Hematopoietic multipotent progenitor cell treated with erythropoietin and hydrocortisone succinate and interleukin-3 and kit ligand, for 8 days (in vitro differentiated cells): Measurements from ENCODE around the gene VEGFC.

Experiments used
- DNase-seq: peaks from one replicate; pipeline ENCODE4 v3.0.0-alpha.2; 2015

Gene VEGFC

GRCh38 chr4:176792326-176793059, at the start of gene VEGFC:
Gene VEGFC, minus strand, starts transcription at chr4:176792922. Its CDS starts 611 bp downstream, at chr4:176792311.
- DNase-seq: peak; percentile 8

GRCh38 chr4:176841711-176842112, 49.0 kb upstream of the VEGFC start:
- DNase-seq: no peak

- peak; percentile 22 for DNase-seq
Observed at GRCh38 chr4:176840166-176840565, 47.4 kb upstream of the VEGFC start.

GRCh38 chr4:176839656-176840055, 46.9 kb upstream of the VEGFC start:
- DNase-seq: no peak

GRCh38 chr4:176838601-176839433, 46.1 kb upstream of the VEGFC start:
- no peak for DNase-seq

GRCh38 chr4:176837169-176837895, 44.6 kb upstream of the VEGFC start:
- no peak for DNase-seq

GRCh38 chr4:176834531-176834930, 41.8 kb upstream of the VEGFC start:
- DNase-seq: no peak

- DNase-seq: no peak
Observed at GRCh38 chr4:176833400-176834175, 40.9 kb upstream of the VEGFC start.

GRCh38 chr4:176830971-176831370, 38.2 kb upstream of the VEGFC start:
- no peak for DNase-seq

GRCh38 chr4:176825586-176825985, 32.9 kb upstream of the VEGFC start:
- no peak for DNase-seq

- no peak for DNase-seq
Observed at GRCh38 chr4:176824645-176825366, 32.1 kb upstream of the VEGFC start.

GRCh38 chr4:176818531-176818930, 25.8 kb upstream of the VEGFC start:
- DNase-seq: no peak

GRCh38 chr4:176817204-176817603, 24.5 kb upstream of the VEGFC start:
- DNase-seq: no peak

GRCh38 chr4:176814770-176815169, 22.0 kb upstream of the VEGFC start:
- DNase-seq: no peak

GRCh38 chr4:176810481-176811249, 17.9 kb upstream of the VEGFC start:
- no peak for DNase-seq

- no peak for DNase-seq
Observed at GRCh38 chr4:176806778-176807375, 14.2 kb upstream of the VEGFC start.

GRCh38 chr4:176805155-176805554, 12.4 kb upstream of the VEGFC start:
- DNase-seq: no peak

- DNase-seq: no peak
Observed at GRCh38 chr4:176800891-176801534, 8.3 kb upstream of the VEGFC start.

GRCh38 chr4:176799653-176800052, 6.9 kb upstream of the VEGFC start:
- DNase-seq: no peak

GRCh38 chr4:176798540-176798939, 5.8 kb upstream of the VEGFC start:
- no peak for DNase-seq
